Stimulated activated CD8-positive, alpha-beta memory T cell treated with anti-CD3 and anti-CD28 coated beads, Interleukin-4, amount 100 ng/mL, for 4 hours (primary cell): Measurements from ENCODE around the gene SERGEF.

Source experiments
- DNase-seq, 2 donors: peaks; one replicate each; pipeline ENCODE4 v3.0.0-alpha.2; 2020; ENCODE audit warnings: low read depth in 2 of 2, low spot score in 1 of 2

The SERGEF gene

DNA sequence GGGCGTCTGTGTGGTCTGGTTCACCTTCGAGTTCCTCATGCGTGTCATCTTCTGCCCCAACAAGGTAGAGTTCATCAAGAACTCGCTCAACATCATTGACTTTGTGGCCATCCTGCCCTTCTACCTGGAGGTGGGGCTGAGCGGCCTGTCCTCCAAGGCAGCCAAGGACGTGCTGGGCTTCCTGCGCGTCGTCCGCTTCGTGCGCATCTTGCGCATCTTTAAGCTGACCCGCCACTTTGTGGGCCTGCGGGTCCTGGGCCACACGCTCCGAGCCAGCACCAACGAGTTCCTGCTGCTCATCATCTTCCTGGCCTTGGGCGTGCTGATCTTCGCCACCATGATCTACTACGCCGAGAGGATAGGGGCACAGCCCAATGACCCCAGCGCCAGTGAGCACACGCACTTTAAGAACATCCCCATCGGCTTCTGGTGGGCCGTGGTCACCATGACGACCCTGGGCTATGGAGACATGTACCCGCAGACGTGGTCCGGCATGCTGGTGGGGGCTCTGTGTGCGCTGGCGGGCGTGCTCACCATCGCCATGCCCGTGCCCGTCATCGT, 240.9 kb downstream of the SERGEF start:
- no peak for DNase-seq

DNA sequence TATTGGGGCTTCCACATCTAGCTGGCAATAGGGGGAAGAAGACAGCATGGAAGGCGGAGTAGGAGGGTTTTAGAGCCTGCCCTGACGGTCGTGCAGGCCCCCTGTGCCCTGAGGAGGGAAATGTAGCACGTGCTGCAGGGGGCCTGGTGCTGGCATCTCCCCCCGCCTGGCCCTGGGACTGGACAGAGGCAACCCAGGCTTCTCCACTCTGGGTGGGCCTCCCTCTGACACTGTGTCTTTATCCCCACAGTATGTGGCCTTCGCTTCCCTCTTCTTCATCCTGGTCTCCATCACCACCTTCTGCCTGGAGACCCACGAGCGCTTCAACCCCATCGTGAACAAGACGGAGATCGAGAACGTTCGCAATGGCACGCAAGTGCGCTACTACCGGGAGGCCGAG, 241.4 kb downstream of the SERGEF start:
- no peak for DNase-seq

DNA sequence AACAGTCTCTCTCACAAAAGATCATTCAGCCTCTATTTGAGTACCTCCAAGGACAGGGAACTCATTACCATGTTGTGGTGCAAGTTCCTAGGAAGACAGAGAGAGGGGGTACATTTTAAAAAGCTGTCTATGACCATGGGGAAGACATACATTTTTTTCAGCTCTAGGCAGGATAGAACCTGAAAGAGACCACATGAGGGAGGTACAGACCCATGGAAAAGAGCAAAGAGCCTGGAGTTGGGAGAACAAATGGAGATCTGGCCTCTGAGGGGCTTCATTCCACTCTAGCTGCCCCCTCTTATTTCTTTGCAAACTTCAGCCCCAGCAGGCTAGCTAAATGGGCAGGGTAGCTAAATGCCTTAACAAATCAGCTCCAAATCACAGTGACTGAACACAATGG, 241.9 kb downstream of the SERGEF start:
- DNase-seq, result no peak

DNA sequence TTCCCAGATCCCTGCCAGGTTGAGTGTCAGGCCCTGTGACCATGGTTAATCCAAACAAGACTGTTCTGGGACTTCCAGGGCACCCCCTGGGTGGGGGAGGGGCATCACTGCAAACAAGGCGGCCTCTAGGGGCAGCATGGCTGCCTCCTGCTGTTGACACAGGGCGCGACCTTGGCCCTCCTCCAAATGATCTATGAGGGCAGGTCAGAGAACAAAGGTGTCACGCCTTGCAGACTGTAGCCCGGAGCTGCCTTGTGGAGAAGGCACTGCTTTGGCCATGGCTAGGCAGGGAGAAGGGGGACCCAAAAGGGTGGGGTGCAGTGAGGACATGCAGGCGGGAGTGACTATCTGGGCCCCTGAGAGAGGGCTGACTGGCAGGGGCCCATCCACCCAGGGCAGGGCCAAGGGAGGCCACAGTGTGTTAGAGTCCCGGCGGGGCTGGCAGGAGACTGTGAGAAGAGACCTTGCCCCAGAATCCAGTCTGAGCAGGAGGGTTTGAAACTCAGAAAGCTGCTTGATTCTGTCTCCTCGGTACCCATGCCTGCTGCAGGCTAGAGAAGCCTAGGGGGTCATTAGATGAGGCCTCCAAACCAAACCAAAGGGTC, 242.7 kb downstream of the SERGEF start:
- no peak for DNase-seq

DNA sequence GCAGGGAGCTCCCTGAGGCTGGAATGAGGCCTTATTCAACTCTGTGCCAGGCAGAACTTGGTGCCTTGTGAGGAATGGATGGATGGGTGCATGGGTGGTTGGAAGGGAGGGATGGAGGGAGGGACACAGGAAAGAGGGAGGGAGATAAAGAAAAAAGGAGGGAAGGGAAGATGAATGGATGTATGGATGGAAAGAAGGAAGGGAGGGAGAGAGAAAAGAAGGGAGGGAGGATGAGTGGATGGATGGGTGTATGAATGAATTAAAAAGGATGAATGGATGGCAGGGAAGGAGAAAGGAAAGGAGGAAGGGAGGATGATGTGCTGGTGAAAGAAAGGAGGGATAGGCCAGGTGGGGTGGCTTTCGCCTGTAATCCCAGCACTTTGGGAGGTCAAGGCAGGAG, 243.6 kb downstream of the SERGEF start:
- no peak for DNase-seq

DNA sequence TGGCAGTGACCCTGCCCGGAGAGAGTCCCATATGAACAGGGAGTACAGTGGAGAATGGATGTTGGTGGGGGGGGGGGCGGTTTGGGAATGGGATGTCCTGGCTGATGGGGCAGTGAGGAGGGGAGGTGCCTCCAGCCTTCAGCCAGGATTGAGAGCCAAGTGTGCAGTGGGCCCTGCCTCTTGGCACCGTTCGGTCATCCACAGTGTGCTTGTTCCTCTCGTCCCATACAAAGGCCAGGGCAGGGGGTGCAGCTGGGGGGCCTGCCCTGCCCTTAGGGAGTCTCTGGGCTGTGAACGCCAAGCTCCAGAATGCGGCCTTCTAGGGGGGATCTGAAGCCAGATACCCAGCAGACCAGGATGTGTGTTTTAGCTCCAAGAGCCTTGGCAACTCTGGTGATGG, 244.3 kb downstream of the SERGEF start:
- no peak for DNase-seq

DNA sequence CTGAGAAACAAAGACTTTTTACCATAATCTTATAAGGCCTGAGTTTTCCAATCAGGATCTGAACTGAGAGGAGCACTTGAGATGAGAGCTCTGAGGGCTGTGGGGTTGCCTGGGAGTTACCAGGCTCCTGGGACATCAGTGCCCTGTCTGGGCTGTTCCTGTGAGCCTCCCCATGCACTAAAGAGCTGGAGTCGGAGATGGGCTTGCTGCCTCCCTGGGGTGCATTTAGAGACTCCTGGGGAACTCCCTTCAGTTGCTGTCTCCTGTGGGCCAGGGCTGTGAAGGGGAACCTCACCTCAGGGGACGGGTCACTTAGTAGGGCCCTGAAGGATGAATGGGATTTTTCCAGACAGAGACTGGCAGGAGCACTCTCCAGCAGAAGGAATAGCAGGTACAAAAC, 244.9 kb downstream of the SERGEF start:
- DNase-seq, result no peak

DNA sequence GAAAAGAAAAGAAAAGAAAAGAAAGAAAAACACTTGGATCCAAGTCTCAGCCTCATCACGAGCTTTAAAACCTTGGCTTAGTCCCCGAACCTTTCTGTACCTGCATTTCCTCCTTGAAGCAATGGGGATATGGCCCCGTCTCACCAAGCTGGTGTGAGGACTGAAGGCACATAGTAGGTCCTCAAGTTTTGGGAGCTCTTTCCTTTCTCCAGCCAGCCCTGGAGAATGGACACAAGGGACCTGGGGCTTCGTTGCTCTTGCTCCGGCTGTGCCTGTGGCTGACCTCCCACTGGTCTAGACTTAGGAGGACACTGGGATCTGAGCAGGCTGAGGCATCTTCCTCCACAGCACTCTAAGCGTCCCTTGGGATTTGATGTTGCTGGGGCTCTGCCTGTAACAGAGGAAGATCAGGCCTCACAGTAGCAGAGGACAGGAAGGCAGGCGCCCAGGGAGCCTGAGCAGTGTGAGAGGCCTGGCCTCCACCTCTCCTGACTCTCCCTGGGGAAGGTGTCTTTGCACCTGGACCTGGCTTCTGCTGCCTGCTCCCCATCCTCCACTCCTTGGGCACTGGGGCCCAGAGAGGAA, 245.5 kb downstream of the SERGEF start:
- no peak for DNase-seq

DNA sequence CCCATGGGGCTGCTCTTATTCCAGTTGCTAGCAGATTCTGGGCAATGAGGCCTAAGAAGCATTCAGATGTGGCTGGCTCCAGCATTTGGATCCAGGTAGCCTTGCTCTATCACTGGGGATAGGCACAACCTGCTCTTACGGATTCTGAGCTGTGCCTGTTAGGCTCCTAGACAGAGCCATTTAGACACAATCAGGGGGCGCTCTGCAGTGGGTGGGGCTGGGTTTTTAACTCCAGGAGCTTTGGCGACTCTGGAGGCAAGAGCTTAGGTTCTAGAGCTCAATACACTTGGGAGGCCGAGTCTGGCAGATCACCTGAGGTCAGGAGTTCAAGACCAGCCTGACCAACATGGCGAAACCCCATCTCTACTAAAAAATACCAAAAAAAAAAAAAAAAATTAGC, 246.3 kb downstream of the SERGEF start:
- no peak for DNase-seq

DNA sequence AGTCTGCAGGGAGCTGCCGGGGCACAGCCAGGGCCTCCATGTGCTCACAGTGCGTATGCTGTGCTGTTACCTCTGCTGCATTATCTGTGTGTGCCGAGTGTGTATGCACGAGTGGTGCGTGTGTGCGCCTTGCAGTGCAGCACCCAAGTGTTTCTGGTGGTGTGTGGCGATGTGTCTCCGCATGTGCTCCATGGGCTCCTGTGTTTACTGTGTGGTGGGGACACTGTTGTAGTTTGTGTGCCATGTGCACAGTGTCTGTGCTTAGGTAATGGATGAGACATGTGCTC, 246.8 kb downstream of the SERGEF start:
- DNase-seq, result no peak

DNA sequence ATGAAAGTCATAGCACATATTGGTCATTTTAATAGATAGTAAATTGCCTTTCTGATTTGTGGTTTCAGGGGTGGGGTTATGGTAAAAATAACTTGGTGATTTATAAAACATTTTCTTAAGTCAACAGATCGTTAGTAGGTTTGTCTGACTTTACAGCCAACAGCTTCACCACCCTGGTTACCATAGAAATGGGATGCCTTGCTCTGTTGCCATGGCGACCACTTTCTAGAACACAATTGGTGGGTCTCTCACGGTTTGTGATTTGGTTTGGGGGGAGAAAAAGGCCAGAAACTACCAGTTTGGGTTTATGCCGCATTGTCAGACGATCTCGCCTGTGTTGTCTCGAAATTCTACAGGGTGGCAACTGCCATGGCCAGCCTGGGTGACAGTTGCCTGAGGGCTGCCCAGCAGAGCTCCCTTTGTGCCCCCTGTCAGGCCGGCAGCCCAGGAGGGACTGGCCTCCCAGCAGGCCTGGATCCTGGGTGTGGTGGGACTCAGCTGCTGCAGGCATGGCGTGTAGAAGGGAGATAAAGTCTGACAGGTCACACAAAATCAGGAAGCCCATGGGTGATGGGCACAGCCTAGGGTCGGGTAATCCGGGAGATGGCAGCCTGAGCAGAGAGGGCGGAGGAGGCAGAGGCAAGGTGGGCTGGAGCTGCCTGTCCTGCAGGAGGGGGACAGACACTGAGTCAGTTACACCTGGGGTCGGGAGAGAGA, 247.3 kb downstream of the SERGEF start:
- DNase-seq, result no peak

DNA sequence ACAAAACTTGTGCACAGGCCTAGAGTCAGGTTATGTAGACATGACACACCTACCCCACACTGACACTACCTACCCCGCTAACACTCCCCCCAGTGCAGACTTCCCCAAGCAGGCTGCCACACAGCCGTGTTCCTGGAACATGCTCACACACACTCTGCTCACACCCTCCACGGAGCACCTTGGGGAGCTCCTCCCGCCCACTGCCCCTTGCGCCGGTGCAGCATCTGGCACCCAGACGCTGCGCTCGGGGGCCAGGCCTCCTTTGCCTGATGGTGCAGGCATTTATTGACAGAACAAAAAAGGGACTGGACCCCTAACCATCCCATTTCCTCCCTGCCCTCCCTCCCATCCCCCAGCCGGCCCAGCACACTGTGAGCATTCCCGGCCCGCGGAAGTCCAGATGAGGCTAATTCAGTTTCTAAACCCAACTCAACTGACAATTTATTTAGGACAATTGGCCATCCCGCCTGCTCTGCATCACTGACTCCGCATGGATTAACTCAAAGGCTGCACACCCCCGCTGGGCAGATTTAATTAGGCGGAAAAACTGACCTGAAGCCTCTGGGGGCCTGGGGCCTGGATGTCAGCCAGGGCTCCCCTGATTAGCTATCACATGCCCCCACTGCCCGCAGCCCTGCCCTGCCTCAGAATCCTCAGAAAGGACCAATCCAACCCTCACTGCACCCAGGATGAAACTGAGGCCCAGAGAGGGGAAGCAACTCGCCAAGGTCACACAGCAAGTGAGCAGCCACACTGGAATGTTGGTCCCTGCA, 248.2 kb downstream of the SERGEF start:
- no peak for DNase-seq

DNA sequence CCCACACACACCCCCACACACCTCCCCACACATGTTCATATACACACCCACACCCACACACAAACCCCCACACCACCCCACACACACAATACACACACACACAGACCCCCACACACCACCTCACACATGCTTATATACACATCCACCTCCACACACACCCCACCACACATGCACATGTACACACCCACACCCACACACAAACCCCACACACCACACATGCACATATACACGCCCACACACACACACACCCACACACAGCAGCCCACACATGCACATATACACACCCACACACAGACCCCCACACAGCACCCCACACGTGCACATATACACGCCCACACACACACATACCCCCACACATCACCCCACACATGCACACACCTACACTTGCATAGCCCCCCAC, 249.1 kb downstream of the SERGEF start:
- no peak for DNase-seq

DNA sequence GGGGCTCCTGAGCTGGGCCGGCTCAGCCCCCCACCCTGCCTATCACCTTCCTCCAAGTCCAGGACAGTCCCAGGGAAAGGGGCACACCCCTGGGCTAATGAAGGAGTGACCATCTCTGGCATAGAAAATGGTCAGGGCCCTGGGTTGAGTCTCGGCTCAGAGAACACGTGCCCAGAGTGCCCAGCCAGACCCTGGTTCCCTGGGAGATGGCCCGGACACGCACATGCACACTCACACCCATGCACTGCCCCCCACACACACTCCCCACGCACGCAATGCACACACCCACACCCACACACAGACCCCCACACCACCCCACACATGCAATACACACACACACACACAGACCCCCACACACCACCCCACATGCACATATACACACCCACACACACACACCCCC, 249.6 kb downstream of the SERGEF start:
- DNase-seq, result no peak

DNA sequence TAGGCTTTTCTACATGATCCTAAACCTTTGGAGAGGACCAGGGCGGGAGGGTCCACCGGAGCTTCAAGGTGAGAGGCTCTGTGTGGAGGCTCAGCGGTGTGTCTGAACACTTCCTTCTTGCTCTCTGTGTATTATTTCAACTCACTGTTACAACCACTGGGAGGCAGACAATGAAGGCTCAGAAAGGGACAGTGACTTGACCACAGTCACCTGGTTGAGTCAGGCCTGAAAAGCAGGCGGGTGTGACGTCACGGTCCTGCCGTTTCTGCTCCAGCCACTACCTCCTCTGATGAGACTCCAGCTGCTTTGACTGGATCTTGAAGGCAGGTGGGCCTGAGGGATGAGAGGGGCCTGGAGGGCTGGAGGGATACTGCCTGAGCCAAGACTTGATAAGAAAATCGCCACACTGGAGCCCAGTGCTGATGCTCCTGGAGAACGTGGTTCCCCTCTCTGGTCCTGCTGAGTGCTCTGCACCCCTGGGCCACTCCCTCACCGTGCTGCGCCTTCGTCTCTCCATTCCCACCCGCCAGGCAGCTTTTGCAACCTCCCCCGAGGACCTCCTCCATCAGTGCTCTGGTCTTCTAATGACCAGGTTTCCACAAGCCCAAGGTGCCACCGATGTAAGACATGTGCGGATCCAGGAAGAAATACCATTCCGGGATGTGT, 250.4 kb downstream of the SERGEF start:
- DNase-seq, result no peak

DNA sequence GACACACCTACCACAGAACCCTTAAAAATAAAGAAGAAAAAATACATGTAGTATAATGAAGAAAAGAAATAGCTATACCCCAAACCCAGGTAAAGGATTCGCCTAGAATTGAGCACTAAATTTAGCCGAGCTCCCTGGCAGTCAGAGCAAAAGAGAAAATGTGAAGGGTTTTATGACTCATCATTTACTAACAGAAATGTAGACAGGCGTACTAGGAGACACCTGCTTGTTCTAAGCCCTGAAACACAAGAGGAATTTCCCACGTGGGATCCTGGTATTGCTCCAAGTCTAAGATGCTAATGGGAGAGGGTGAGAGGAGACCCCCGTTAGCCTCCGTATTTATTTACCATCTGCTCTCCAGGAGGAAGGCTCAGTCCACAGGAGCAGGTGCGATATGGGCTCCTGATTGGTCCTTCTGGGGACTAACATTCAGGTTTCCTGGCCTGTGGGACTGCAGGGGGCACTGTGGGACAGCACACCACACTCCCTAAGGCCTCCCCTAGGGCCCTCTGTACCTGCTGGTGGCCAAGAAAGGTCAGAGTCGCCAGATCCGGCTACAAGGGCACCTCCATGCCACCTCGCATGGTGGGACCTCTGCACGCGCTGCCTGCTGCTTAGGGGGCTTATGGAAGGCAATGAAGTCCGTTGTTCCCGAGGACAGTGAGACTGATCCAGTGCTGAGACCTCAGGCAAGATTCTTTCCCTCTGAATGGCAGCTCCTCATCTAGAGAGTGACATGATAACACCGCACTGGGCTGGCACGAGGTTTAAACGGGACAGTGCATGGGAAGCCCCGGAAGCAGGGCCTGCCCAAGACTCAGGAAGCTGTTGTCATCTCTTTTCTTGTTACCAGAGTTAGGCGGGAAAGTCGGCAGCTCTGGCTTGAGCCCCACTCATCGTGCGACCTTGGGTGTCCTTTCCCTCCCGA, 252.5 kb downstream of the SERGEF start:
- DNase-seq, result no peak

DNA sequence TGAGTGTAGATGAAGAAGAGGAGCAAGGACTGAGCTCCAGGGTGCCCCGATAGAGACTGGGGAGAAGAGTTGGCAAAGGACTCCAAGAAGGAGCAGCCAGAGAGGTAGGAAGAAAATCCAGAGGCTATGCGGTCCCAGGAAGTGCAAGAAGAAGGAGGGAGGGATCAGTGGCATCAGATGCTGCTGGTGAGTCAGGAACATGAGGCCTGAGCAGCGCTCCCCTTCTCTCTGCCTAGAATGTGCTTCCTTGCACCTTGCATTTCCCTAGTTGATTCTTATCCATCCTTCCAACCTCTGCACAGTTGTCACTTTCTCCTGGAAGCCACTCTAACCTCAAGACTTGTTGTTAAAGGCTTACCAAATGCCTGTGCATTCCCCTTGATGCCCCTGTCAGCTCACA, 257.0 kb downstream of the SERGEF start:
- no peak for DNase-seq

DNA sequence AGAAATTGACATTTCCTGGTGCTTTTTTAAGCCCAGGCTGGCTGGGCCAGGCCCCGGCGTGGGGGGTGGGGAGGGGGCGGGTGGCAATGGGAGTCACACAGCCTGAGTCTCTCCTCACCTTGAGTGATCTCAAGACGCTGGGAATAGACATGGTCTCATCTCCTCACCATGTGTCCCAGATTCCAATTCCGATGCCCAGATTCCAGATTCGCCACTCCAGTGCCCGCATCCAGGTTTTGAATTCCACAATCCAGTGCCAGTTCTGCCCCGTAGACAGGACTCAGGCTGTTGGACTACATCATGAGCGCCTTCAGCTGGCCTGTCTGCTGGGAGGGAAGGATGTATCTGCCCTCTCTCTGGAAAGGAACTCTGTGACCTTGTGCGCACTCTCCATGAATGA, 259.2 kb downstream of the SERGEF start:
- DNase-seq, result no peak

DNA sequence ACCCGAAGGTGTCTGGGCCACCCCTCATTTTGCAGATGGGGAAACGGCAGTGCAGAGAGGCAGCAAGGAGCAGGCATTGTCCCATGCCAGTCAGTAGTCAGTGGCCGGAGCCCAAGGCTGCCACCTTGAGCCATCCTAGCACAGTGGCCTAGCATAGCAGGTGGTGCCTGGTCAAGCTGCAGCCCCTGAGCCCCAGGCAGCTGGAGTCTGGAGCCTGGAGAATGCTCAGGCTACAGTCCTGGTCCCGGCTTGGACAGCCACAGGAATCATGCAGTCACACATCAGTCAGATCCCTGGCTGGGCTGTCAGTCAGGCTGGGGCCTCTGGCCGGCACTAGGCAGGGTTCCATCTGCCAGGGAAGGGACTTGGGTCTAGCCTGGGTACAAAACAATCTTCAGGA, 259.7 kb downstream of the SERGEF start:
- no peak for DNase-seq

DNA sequence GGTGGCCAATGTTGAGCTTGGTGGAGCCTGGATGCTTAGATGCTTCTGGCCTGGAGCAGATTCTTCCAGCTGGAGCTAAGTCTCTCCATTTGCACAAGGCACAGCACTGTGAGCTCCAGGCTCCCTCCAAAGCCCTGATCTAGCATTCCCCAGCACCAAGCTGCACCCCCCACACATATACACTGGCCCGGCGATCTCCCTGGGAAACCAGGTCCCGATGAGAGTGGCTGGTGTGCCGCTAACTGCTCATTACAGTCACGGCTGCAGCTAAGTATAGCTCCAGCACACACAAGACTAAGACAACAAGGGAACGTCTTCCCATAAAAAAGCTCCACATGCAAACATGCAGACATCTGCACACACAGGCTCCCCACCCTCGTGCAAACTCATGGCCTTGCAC, 260.7 kb downstream of the SERGEF start:
- DNase-seq, result no peak
